ENCODE data around the gene CACNA1A. TPM values are rescaled to one million over a fixed set of nuclear protein-coding genes. Genes with fewer than 3 reads are reported as not detected.

CACNA1A gene
- total and polyA plus RNA-seq, 2 of the 4 experiments (the other 2 are of a cell fraction), result 5.9 to 15.0 TPM

GRCh38 chr19:13484166-13484565 is 22.1 kb downstream of the CACNA1A start:
- no peak overlapping the region for H3K9ac ChIP-seq (ENCODE audit: low read depth, low read length)

More at GRCh38 chr19:13484166-13484565, 22.1 kb downstream of the CACNA1A start:
- Histone ChIP-seq H2AFZ (replicated peaks; ENCODE audit: low read length, poor library complexity) (no peak overlapping the region), H3K4me3 (ENCODE audit: insufficient read depth, low read depth, low read length) (no peak overlapping the region), H3K4me1 (ENCODE audit: control insufficient read depth, insufficient read depth, low read length) (no peaks in the 10 kb centered on the region), H2AK9ac (replicated peaks; ENCODE audit: low read depth, low read length, poor library complexity) (no peak overlapping the region), H3K4ac (ENCODE audit: low read depth, low read length) (no peak overlapping the region), H2BK120ac (ENCODE audit: low read depth, low read length) (no peak overlapping the region), H3K23ac (ENCODE audit: low read depth, low read length) (no peak overlapping the region), H2BK15ac (ENCODE audit: low read depth, low read length) (no peak overlapping the region), H2BK5ac (ENCODE audit: low read depth, low read length, poor library complexity, severe bottlenecking) (no peak overlapping the region), H3K79me1 (ENCODE audit: low read depth in 1 of 2, low read length in 2 of 2) (no peaks in the 10 kb centered on the region; a peak in 1 of 4 replicates), H4K5ac (ENCODE audit: low read depth, low read length) (no peak overlapping the region), H3K27me3 (ENCODE audit: control insufficient read depth, insufficient read depth, low read length) (no peaks in the 10 kb centered on the region), H2AK5ac (ENCODE audit: low read depth, low read length) (no peak overlapping the region), H4K91ac (ENCODE audit: insufficient read depth, low read depth, low read length) (no peak overlapping the region), H2BK20ac (ENCODE audit: low read depth, low read length) (no peak overlapping the region), H3K4me2 (ENCODE audit: low read depth, low read length) (no peak overlapping the region), H3K14ac (replicated peaks; ENCODE audit: low read depth, low read length) (no peak overlapping the region), H4K8ac (ENCODE audit: low read depth in 2 of 2, low read length in 2 of 2) (no peak overlapping the region), H3K36me3 (ENCODE audit: control insufficient read depth, insufficient read depth, low read length) (no peaks in the 10 kb centered on the region), H3K9me3 (ENCODE audit: control insufficient read depth, insufficient read depth, low read length) (no peaks in the 10 kb centered on the region; the same call in 1 of the 2 replicates), H3K56ac (ENCODE audit: extremely low read depth, insufficient read depth, low read length) (no peak overlapping the region), H3K9me1 (ENCODE audit: insufficient read depth, low read length) (no peaks in the 10 kb centered on the region), H3K27ac (ENCODE audit: insufficient read depth, low read length) (no peak overlapping the region), H4K20me1 (ENCODE audit: insufficient read depth, low read length) (no peaks in the 10 kb centered on the region), H3K18ac (ENCODE audit: low read depth, low read length) (no peak overlapping the region)
- dilution Hi-C loops (cut with HindIII; ENCODE audit: low sequenced_read_pairs, unreplicated experiment) (no loop called here), intact Hi-C loops (cut with micrococcal nuclease) (no loop called here), in situ Hi-C loops (cut with MboI; ENCODE audit: low sequenced_read_pairs) (no loop called here)
- CTCF ChIA-PET, result no interaction called here
- no peak for ATAC-seq (ENCODE audit: low read depth)
- peak; percentile 22 for DNase-seq
- no CpG with 5 or more reads among the region's 1 CpG for WGBS, 2 experiments (ENCODE audit: extremely low coverage in 2 of 2, insufficient read length in 1 of 2)
- no peak for TF ChIP-seq NFE2L2 (IDR thresholded peaks at IDR 0.05; ENCODE audit: low read depth, low read length)
- TF ChIP-seq ELK1 (IDR thresholded peaks at IDR 0.05; ENCODE audit: borderline replicate concordance, low read depth, low read length), result no peak
- no peak for TF ChIP-seq MXI1 (IDR thresholded peaks at IDR 0.05; ENCODE audit: borderline replicate concordance, low read depth, low read length)
- TF ChIP-seq CHD1 (IDR thresholded peaks at IDR 0.05; ENCODE audit: low read depth, low read length), result no peak
- TF ChIP-seq SMC3 (IDR thresholded peaks at IDR 0.05; ENCODE audit: low read depth, low read length), result no peak
- TF ChIP-seq MAZ (IDR thresholded peaks at IDR 0.05; ENCODE audit: borderline replicate concordance, low read depth, low read length), result no peak
- TF ChIP-seq RFX5 (IDR thresholded peaks at IDR 0.05; ENCODE audit: low read depth, low read length), result no peak
- TF ChIP-seq CTCF (conservative IDR thresholded peaks at IDR 0.05; ENCODE audit: low read depth, low read length), result no peak
- BruUV-seq (replicated peaks), result no TSS peak
- POLR2A ChIA-PET (ENCODE audit: unreplicated experiment), result no interaction called here

Data from IMR-90 (cell line).